LoVo (cell line): ENCODE results near the gene THAP3.

Experiments
- DNase-seq: peaks from one replicate; pipeline ENCODE4 v3.0.0-alpha.2; 2016; ENCODE audit warnings: low spot score

The THAP3 gene

DNA sequence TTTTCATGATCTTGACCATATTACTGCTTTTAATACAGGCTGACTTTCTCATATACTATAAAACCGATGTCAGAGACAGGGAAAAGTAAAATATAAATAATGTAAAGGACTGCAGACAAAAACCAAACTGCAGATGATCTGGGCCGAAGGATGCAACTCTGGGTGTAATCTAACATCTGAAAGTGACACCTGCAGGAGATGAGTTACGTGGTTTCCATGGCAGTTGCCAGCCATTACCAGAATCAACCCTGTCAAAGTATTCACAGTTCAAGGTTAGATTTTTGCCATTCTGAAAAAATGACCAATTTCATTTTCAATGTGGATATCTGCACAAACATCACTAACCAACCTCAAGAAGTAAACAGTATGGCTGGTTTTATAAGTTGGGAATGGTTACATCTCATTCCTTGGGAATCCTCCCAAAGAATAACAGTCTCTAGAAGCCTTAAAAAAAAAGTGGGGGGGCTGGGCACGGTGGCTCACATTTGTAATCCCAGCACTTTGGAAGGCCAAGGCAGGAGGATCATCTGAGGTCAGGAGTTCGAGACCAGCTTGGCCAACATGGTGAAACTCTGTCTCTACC lies 49.2 kb downstream of the THAP3 start:
- DNase-seq = no peak

DNA sequence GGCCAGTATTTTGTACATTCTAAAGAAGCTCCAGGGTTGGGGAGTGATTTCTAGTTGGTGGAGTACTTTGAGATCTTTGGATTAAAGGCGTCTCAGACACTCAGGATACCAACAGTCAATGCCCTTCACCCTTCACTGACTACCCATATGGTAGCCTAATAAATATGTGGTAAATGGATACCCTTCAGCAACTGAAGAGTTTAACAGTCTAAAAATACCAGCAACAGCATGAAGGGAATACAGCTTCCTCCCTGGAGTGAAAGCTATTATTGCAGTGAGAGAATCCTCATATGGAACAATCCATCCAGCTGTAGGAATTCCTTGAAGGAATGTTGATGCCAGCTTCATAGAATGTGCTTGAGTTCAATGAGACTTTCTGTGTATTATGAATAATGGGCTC lies 50.1 kb downstream of the THAP3 start:
- no peak for DNase-seq

DNA sequence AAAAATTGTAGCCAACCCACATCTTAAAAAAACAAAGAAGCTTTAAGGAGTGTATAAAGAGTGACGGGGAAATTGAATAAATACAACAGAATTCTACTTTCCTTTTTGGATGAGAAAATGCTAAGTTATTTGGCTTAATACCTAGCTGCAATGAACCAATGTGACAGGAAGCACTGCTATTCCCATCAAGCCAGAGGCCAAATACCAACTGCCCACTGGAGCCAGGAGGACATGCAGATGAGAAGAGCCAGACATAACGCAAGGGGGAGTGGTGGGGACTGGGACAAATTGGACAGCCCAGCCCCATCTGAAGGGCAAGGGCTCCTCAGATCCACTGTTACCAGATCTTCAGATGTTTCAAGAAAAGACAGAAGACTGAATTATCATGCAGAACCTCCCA lies 51.3 kb downstream of the THAP3 start:
- DNase-seq = no peak
